ENCODE results near the gene SAMD4B.
"Not testable (repeated sequence)": the region's sequence is repeated elsewhere in the genome, so short reads cannot be mapped to it uniquely, and the experiment has no call there.

The SAMD4B gene

GRCh38 chr19:39372047-39372802, 30.0 kb downstream of the SAMD4B start:
- no peak for DNase-seq

- no peak for DNase-seq
These were observed 30.7 kb downstream of the SAMD4B start for GRCh38 chr19:39372941-39373340.

DNA sequence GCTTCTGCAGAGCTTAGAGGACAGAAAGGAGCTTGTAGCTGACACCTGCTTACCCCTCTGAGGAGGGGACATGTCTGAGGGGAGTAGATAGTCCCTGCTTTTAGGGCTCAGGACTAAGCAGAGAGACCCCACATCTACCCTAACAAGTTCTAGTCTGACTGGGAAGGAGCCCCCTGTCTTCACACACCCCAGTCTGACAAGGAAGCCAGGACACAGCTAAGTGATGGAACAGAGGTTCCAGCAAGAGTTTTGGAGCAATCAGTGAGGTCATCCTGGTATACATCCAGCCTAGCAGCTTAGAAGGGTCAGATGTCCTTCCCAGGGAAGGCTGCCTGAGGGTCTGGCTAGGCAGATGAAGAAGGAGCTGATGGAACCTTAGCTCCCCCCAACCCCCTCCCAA, 33.7 kb downstream of the SAMD4B start:
- DNase-seq, result no peak

DNA sequence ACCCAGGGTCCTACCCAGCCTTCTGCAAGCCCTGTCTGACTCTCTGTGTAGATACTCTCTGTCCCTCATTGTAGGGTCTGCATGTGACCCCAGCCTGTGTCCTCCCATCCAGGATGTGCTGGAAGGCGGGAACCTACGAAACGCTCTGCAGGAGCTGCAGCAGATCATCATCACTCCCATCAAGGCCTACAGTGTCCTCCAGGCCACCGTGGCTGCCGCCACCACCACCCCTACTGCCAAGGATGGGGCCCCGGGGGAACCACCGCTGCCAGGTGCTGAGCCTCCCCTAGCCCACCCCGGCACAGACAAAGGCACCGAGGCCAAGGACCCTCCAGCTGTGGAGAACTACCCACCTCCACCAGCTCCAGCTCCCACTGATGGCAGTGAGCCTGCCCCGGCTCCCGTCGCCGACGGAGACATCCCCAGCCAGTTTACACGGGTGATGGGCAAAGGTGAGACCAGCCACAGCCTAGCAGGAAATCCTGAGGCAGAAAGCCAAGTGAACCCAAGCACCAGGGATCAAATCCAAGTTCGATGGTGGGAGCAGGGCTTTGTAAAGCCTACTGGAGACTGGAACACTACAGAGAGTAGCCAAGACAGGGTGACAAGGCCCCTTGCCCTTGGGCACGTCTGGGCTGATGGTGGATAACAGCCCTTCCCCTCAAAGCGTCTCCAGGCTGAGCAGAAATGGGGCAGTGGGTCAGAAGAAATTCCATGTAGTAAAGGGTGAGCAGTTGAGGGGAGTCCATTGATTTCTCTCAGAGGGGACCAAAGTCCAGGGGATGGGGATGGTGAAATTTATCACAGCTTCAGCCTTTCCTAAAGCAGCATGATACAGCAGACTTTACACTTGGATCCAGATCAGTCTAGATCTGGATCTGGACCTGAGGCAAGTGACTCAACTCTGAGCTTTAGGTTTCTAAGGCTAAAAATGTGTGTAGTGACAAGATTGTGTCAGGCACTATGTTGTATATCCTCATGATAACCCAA, 35.4 kb downstream of the SAMD4B start:
- no peak for DNase-seq

GRCh38 chr19:39379366-39379765, 37.1 kb downstream of the SAMD4B start:
- DNase-seq, result not testable (repeated sequence)

DNA sequence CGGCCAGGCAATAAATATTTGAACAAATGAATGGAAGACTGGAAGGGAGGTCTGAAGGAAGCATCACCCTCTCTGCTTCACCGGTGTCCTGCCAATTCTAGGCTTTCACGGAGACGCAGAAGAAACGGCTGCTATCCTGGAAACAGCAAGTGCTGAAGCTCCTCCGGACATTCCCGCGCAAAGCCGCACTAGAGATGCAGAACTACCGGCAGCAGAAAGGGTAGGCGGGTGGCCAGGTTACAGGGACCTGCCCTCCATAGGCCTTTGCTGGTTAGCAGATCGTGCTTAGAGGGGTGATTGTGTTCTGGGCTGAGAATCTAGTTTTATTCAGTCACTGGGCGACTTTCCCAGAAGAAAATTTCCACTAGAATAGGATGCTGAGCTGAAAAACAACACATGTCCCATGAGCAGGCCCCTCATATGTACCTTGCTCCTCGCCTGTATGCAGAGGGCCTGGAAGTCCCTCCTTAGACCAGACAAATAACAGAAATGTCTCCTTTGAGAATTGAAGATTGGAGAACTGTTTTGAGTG, 37.7 kb downstream of the SAMD4B start:
- DNase-seq, result no peak

- DNase-seq, result no peak
These were observed 38.6 kb downstream of the SAMD4B start for GRCh38 chr19:39380521-39381502.

DNA sequence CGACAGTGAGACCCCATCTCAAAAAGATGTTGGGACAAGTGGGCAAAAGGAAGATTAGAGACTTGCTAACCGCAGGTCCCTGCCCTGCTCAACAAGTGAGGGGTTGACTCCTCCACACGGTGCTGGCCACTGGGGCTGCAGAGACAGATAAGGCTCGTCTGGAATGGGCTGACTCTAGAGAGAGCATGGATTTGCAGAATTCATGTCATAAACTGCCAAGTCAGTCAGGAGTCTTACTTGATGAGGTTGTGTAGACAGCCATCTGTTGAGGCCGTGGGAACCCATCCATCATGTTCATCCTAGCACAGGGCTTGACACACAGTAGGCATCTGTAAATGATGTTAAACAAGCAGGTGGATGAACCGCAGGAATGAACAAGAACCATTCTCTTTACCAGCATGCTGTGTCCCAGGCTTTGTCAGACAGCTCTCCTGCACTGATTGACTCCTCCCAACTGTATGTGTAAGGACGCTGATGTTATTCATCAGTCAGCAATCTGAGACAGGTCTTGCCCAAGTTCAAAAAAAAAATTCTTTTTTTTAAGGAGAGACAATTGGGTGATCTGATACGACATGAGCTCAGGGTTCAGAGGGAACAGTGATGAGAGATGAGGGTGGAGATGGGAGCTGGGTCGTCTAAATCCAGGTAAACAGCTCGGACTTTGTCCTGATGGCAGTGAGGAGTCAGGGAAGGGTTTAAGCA, 39.8 kb downstream of the SAMD4B start:
- no peak for DNase-seq

- no peak for DNase-seq
These were observed 41.0 kb downstream of the SAMD4B start for GRCh38 chr19:39382991-39383828.

GRCh38 chr19:39384839-39385568, 42.8 kb downstream of the SAMD4B start:
- no peak for DNase-seq

DNA sequence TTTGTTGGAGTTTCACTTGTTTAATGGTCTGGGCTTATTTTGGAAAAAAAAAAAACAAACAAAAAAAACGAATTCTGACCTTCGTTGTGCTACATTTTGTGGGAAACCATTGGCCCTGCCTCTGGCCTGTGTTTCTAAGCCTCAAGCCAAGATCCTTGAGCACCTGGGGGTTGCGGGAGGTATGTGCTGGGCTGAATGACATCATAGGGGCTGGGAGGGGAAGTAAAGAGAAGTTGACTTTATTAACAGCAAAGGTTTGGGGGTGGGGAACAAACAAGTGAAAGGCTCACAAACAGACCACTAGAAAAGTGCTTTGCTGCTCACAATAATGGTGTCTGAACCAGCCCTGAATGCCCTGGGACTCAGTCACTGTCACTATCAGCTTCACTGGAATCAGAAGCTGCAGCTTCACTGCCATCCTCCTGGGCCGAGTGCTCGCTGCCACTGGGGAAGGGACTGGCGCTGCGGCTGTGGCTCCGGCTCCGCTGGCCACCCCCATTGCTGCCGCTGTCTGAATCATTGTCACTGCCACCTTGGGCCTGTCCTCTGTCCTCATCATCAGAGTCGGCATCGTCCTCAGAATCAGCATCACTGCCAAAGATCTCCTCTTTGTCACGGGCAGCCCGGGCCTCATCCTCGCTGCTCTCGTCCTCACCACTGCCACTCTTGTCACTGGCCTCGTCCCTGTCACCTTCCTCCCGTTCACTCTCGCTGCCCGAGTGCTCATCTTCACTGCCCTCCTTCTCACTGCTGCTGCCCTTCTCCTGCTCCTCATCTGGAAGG, 43.6 kb downstream of the SAMD4B start:
- no peak for DNase-seq

DNA sequence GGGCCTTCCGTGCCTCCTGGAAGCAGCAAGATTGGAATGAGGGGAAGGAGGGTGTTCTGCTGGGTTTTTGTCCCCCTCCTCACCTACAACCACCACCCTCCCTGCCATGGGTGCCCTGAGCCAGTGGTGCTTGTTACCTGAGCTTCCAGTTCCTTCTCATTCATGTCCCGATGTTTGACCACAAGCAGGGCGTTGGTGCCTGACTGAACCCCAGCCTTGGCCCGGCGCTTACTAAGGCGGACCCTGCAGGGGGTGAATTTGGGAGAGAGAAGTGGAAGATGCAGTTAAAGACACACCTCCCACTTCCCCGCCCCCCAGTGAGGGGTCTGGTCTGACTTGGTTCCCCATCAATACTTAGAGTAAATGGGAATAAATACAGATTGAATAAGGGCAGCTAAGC, 44.3 kb downstream of the SAMD4B start:
- DNase-seq, result no peak

DNA sequence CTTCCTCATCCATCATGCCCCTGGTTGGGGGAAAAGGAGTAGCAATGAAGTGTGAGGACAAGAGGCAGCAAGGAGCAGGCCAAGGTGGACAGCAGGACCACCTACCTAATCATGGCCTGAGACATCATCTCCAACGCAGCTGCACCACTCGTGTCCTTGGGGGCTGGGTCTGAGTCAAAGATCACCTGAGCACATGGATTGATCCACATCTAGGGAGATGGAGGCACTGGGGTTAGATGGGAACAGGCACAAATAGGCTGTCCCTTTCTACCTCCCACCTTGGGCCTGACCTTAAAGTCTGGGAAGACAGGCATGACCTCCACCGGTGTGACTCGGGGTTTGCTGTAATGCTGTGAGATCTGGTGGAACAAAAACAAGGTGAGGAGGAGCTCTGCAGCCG, 46.4 kb downstream of the SAMD4B start:
- no peak for DNase-seq

DNA sequence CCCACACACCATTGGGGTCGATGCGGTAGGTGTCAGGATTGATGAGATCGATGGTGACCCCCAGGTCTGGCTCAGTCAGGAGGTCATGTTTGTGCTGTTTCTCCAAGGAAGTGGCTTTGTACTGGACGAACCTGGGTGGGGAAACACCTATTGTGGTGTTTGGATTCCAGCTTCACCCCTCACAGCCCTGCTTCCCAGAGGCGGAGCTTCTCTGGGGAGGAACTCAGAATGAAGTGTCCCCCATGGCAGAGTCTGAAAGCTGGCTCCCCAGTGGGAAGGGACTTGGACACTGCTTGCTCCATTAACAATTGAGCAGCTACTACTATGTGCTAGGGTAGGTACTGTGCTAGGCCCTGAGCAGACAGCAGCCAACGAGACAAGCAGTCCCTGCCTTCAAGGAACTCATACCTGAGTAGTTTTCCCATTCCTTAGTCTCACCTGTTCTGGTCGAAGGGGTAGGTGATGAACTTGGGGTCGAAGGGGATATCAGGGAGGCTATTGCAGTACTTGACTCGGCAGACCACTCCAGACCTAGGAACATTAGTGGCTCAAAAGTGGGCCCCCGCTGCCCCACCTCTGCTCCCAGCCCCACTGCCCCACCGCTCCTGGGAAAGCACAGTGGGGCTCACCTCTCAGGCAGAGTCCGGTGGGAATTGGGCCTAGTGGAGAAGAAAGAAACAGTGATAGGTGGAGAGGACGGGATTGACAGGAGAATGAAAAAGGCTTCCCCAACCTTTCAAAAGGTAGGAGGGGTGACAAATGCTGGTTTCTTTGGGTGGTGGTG, 47.6 kb downstream of the SAMD4B start:
- DNase-seq, result no peak

DNA sequence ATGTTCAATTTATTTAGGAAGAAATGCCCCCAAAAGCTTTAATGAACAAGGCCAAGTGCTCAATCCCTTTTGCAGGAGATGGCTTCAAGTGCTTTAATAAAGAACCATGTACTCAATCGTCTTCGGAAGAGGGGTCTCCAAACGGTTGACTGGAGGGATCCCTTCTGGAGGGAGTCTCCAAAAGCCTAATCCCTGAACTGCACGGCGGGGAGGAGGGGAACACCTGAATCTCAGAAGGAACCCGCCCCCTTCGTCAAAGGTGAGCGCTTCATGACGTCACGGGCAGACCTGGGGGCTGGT, 48.2 kb downstream of the SAMD4B start:
- DNase-seq, result peak; percentile 91

GRCh38 chr19:39390751-39391437, 48.7 kb downstream of the SAMD4B start, which contains the start of the genes MED29 and PAF1:
Gene MED29, plus strand, starts transcription at chr19:39391378. Its CDS starts 45 bp downstream, at chr19:39391423.
Gene PAF1, minus strand, starts transcription at chr19:39391106. Its CDS starts 242 bp downstream, at chr19:39390864.
- DNase-seq, result peak; percentile 100
